ENCODE measurements around the gene GPR84.

GPR84 gene

GRCh38 chr12:54321363-54321762 is 42.9 kb downstream of the GPR84 start:
- Histone ChIP-seq H3K27me3 (ENCODE audit: control insufficient read depth in 1 of 2, insufficient read depth in 2 of 2, low read length in 2 of 2) (no peaks in the 10 kb centered on the region), H3K4me1 (ENCODE audit: control insufficient read depth, insufficient read depth, low read length) (peaks cover 4% of the 10 kb centered on the region), H3K9me3 (ENCODE audit: control insufficient read depth in 2 of 2, low read length in 2 of 2) (no peaks in the 10 kb centered on the region), H3K27ac (ENCODE audit: low read length) (no peak overlapping the region), H3K36me3 (ENCODE audit: control insufficient read depth in 2 of 2, insufficient read depth in 2 of 2, low read length in 2 of 2) (no peaks in the 10 kb centered on the region), H3K9ac (ENCODE audit: low read length in 2 of 2) (no peak overlapping the region), H3K4me3 (ENCODE audit: low read length in 2 of 2) (no peak overlapping the region)
